Loucy (cell line): Measurements from ENCODE around the gene AGBL5.

ENCODE experiments used
- H2AFZ ChIP-seq: fragments of 200-600 bp; sonication (generic); 2 replicates; pipeline ENCODE4 v1.6.0; 2016; ENCODE audit warnings: antibody characterized with exemption, mild to moderate bottlenecking, low read length, moderate library complexity
- H3F3A ChIP-seq: fragments of 200-600 bp; 2 replicates; pipeline ENCODE4 v1.6.0; 2016; ENCODE audit warnings: antibody characterized with exemption, low read depth, mild to moderate bottlenecking
- H3K27me3 ChIP-seq: fragments of 200-600 bp; sonication (generic); 2 replicates; pipeline ENCODE4 v1.6.1; 2014; ENCODE audit warnings: low read length, mild to moderate bottlenecking; ENCODE audit not compliant: insufficient read depth, poor library complexity, severe bottlenecking
- H3K36me3 ChIP-seq: fragments of 200-600 bp; sonication (generic); 2 replicates; pipeline ENCODE4 v1.6.1; 2016; ENCODE audit warnings: low read length; ENCODE audit not compliant: insufficient read depth
- H3K4me1 ChIP-seq: fragments of 200-600 bp; sonication (generic); 2 replicates; pipeline ENCODE4 v1.5.1; 2014; ENCODE audit warnings: low read length, mild to moderate bottlenecking; ENCODE audit not compliant: insufficient read depth, poor library complexity, severe bottlenecking
- H3K4me2 ChIP-seq: fragments of 200-600 bp; sonication (generic); 2 replicates; pipeline ENCODE4 v1.6.0; 2014; ENCODE audit warnings: antibody characterized with exemption, low read length, low read depth, mild to moderate bottlenecking; ENCODE audit not compliant: poor library complexity, severe bottlenecking
- H3K4me3 ChIP-seq: fragments of 200-600 bp; sonication (generic); 2 replicates; pipeline ENCODE4 v1.5.1; 2014; ENCODE audit warnings: low read length, mild to moderate bottlenecking, mixed read lengths; ENCODE audit not compliant: poor library complexity, severe bottlenecking
- H3K79me2 ChIP-seq: fragments of 200-600 bp; sonication (generic); 2 replicates; pipeline ENCODE4 v1.6.1; 2014; ENCODE audit warnings: low read length; ENCODE audit not compliant: insufficient read depth
- H3K9ac ChIP-seq: fragments of 200-600 bp; sonication (generic); 2 replicates; pipeline ENCODE4 v1.6.0; 2014; ENCODE audit warnings: mild to moderate bottlenecking, low read depth, low read length, moderate library complexity; ENCODE audit not compliant: poor library complexity, severe bottlenecking
- H3K9me2 ChIP-seq: fragments of 200-600 bp; sonication (generic); replicated peaks from 2 replicates; pipeline ENCODE4 v1.6.1; 2016; ENCODE audit warnings: low read depth, low read length, mixed read lengths
- H3K9me3 ChIP-seq: fragments of 200-600 bp; sonication (generic); 2 replicates; pipeline ENCODE4 v1.6.1; 2014; ENCODE audit warnings: mild to moderate bottlenecking, antibody characterized with exemption, low read length, low read depth; ENCODE audit not compliant: insufficient read depth
- H4K20me1 ChIP-seq: fragments of 200-600 bp; sonication (generic); 2 replicates; pipeline ENCODE4 v1.6.0; 2014; ENCODE audit warnings: antibody characterized with exemption, low read length, mild to moderate bottlenecking; ENCODE audit not compliant: insufficient read depth, poor library complexity, severe bottlenecking
- CTCF ChIP-seq: fragments of 200-600 bp; sonication (generic); conservative IDR thresholded peaks from 2 replicates; pipeline ENCODE4 v1.5.1; 2014; ENCODE audit warnings: mild to moderate bottlenecking, antibody characterized with exemption, low read length
- EZH2phosphoT487 ChIP-seq: fragments of 200-600 bp; IDR thresholded peaks from 2 replicates; pipeline ENCODE4 v1.6.1; 2018; ENCODE audit warnings: antibody characterized with exemption, mild to moderate bottlenecking, moderate library complexity, borderline replicate concordance

Gene AGBL5

GRCh38 chr2:27025861-27026851 lies 25.3 kb upstream of the AGBL5 start:
- Histone ChIP-seq H2AFZ (no peak overlapping the region), H3K9me3 (no peaks in the 10 kb centered on the region), H3K9ac (no peak overlapping the region), H3K27me3 (no peaks in the 10 kb centered on the region), H3K9me2 (no peaks in the 10 kb centered on the region), H3K4me2 (no peak overlapping the region), H3K79me2 (no peaks in the 10 kb centered on the region), H3F3A (no peaks in the 10 kb centered on the region), H4K20me1 (no peaks in the 10 kb centered on the region), H3K4me1 (peaks cover 13% of the 10 kb centered on the region), H3K36me3 (no peaks in the 10 kb centered on the region), H3K4me3 (no peak overlapping the region)
- TF ChIP-seq CTCF: no peak
- no peak for TF ChIP-seq EZH2phosphoT487

GRCh38 chr2:27027211-27027651 lies 24.2 kb upstream of the AGBL5 start:
- Histone ChIP-seq H2AFZ (no peak overlapping the region), H3K36me3 (no peaks in the 10 kb centered on the region), H3K9me2 (no peaks in the 10 kb centered on the region), H3K9ac (no peak overlapping the region), H3K27me3 (no peaks in the 10 kb centered on the region), H3K9me3 (no peaks in the 10 kb centered on the region), H3K79me2 (peaks cover 10% of the 10 kb centered on the region; the same call in 1 of the 2 replicates), H3K4me1 (peaks cover 16% of the 10 kb centered on the region), H4K20me1 (no peaks in the 10 kb centered on the region), H3K4me3 (no peak overlapping the region), H3F3A (no peaks in the 10 kb centered on the region), H3K4me2 (no peak overlapping the region)
- TF ChIP-seq CTCF (no peak), EZH2phosphoT487 (no peak)

GRCh38 chr2:27029051-27029450 lies 22.4 kb upstream of the AGBL5 start:
- no peak overlapping the region for H3K9ac ChIP-seq
- no peaks in the 10 kb centered on the region for H3K36me3 ChIP-seq
- H3K9me2 ChIP-seq: no peaks in the 10 kb centered on the region
- H3K79me2 ChIP-seq: peaks cover 27% of the 10 kb centered on the region
- peaks cover 21% of the 10 kb centered on the region for H3K4me1 ChIP-seq
- no peak overlapping the region for H2AFZ ChIP-seq
- TF ChIP-seq CTCF (no peak), EZH2phosphoT487 (no peak)
- no peaks in the 10 kb centered on the region for H3K9me3 ChIP-seq
- H3K27me3 ChIP-seq: no peaks in the 10 kb centered on the region
- peaks cover 11% of the 10 kb centered on the region for H4K20me1 ChIP-seq
- no peak overlapping the region for H3K4me2 ChIP-seq
- no peak overlapping the region for H3K4me3 ChIP-seq
- H3F3A ChIP-seq: no peaks in the 10 kb centered on the region
